ENCODE data around the gene DNAJC18. TPM values are rescaled to one million over a fixed set of nuclear protein-coding genes. Genes with fewer than 3 reads are reported as not detected.

DNAJC18 gene
- total and polyA plus RNA-seq, 12 donors: 3.4 to 21.1 (median 13.7) TPM

DNA sequence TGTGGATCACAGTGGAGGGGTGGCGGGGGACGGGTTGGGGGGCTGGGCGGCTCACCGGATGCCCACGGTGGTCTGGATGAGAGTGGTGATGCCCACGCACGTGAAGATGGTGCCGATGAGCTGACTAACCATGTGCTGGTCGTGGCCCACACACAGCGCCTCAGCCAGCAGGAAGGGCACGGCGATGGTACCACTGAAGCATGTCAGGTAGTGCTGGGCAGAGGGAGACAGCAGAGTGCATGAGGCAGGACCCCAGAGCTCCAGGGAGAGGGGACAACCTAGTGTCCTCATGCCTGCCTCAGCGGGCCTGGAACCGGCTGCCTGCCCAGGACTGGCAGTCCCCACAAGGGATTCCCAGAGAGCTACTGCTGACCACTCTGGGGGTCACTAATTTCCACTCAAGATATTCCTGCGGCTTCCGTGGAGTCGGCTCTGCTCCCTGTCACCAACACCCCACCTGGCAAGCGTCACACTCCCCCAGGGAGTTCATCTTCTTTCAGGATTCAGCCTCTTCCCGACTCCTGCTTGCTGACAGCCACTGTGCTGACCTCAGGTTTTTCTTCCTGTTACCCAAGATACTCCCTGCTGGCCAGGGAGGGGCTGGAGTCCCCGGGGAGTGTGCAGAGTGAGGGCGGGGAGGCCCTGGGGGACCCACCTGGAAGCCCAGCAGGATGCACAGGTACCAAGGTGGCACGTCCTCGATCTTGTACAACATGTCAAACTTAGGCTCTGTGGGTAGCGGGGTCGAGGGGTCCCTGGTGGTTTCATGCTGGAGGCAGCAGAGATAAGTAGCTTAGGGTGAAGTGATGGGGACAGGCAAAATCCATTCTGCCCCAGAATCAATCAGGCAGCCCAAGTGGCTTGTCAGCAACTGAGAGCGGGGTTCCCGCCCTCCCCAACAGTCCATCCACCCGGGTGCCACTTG lies 57.2 kb downstream of the DNAJC18 start:
- Histone ChIP-seq H3K27ac (no peak overlapping the region), H3K36me3 (peaks cover 0 to 10% (median 0%) of the 10 kb centered on the region in 9 donors), H3K9me3 (no peaks in the 10 kb centered on the region), H3K27me3 (no peaks in the 10 kb centered on the region), H3K4me3 (no peak overlapping the region), H3K4me1 (peaks cover 0 to 26% (median 11%) of the 10 kb centered on the region in 9 donors)
- TF ChIP-seq, protein P1, sequence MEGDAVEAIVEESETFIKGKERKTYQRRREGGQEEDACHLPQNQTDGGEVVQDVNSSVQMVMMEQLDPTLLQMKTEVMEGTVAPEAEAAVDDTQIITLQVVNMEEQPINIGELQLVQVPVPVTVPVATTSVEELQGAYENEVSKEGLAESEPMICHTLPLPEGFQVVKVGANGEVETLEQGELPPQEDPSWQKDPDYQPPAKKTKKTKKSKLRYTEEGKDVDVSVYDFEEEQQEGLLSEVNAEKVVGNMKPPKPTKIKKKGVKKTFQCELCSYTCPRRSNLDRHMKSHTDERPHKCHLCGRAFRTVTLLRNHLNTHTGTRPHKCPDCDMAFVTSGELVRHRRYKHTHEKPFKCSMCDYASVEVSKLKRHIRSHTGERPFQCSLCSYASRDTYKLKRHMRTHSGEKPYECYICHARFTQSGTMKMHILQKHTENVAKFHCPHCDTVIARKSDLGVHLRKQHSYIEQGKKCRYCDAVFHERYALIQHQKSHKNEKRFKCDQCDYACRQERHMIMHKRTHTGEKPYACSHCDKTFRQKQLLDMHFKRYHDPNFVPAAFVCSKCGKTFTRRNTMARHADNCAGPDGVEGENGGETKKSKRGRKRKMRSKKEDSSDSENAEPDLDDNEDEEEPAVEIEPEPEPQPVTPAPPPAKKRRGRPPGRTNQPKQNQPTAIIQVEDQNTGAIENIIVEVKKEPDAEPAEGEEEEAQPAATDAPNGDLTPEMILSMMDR (IDR thresholded peaks at IDR 0.05): no peak
- no peak for ATAC-seq
- intact Hi-C loops (cut with DNase I): no loop called here
- no peak for DNase-seq
- 79 to 80% methylated on average over 28 of the region's 28 CpGs for WGBS, 2 donors

DNA sequence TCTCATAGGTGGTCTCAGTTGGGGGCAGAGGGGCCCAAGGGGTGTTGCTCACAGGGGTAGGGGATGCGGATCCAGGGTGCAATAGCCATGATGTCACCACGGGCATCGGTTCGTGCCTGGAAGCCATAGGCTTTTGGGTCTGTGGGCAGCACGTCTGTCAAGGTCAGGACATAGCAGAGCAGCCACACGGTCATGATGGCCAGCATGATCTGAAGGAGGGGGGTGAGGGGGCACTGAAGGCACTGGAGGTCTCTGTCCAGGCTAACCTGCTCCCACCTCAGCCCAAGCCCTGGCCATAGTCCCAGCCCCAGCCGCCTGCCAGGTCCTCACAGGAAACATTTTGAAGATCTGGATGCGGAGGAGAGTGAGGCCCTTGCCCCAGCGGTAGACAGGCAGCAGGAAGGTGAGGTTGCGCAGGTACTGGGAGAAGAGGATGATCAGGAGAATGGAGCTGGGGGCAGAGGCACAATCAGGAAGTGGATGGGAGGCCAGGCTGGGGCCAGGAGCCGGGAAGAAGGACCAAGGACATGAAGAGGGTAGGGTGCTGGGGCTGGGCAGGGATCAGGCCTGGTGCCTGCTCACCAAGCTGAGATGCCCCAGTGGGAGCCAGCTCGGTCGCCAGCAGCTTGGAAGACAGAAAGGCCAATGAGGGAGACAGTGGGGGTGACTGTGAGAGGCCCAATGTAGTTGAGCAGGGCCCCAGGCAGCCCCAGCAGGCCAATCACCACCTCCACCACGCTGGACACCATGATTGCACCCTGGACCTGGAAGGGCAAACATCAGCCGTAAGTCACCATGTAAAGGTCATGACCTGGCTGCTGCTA lies 59.5 kb downstream of the DNAJC18 start:
- WGBS, 2 donors: 83 to 88% methylated on average over 15 of the region's 15 CpGs
- peaks cover 0 to 12% (median 8%) of the 10 kb centered on the region in 9 donors for H3K4me1 ChIP-seq
- intact Hi-C loops (cut with DNase I): no loop called here
- H3K4me3 ChIP-seq: no peak overlapping the region
- peaks cover 0 to 13% (median 0%) of the 10 kb centered on the region in 9 donors for H3K36me3 ChIP-seq
- H3K27ac ChIP-seq: no peak overlapping the region
- ATAC-seq: no peak
- TF ChIP-seq, protein P1 (IDR thresholded peaks at IDR 0.05): no peak
- no peaks in the 10 kb centered on the region for H3K27me3 ChIP-seq
- no peaks in the 10 kb centered on the region for H3K9me3 ChIP-seq
- DNase-seq: no peak

DNA sequence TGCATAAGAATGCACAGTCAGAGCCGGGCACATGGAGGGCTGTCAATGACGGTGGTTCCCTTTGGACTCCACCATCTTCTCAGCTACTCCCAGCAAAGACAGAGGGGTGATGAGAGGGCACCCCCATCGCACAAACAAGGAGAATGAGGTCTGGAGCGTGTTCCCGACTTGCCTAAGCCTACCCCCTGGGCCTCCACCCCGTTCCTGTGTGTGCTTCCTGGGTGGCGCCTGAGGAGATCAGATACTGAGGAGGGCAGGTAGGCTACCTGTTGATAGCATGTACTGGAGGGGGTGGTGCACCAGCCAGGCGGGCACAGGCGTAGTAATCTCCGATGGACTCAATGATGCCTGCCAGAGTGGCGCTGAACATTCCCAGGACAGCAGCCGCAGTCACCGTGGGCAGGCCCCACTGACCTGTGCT lies 60.4 kb downstream of the DNAJC18 start:
- peaks cover 0 to 9% (median under 1%) of the 10 kb centered on the region in 9 donors for H3K4me1 ChIP-seq
- peaks cover 0 to 22% (median 0%) of the 10 kb centered on the region in 9 donors for H3K36me3 ChIP-seq
- no peaks in the 10 kb centered on the region for H3K9me3 ChIP-seq
- TF ChIP-seq, protein P1 (IDR thresholded peaks at IDR 0.05): no peak
- 87 to 89% methylated on average over 13 of the region's 13 CpGs for whole genome bisulfite sequencing, 2 donors
- intact Hi-C loops (cut with DNase I): no loop called here
- DNase-seq (no peak), ATAC-seq (peak in 1 of 8 donors; percentile 10)
- H3K27me3 ChIP-seq: no peaks in the 10 kb centered on the region
- no peak overlapping the region for H3K4me3 ChIP-seq
- no peak overlapping the region for H3K27ac ChIP-seq

DNA sequence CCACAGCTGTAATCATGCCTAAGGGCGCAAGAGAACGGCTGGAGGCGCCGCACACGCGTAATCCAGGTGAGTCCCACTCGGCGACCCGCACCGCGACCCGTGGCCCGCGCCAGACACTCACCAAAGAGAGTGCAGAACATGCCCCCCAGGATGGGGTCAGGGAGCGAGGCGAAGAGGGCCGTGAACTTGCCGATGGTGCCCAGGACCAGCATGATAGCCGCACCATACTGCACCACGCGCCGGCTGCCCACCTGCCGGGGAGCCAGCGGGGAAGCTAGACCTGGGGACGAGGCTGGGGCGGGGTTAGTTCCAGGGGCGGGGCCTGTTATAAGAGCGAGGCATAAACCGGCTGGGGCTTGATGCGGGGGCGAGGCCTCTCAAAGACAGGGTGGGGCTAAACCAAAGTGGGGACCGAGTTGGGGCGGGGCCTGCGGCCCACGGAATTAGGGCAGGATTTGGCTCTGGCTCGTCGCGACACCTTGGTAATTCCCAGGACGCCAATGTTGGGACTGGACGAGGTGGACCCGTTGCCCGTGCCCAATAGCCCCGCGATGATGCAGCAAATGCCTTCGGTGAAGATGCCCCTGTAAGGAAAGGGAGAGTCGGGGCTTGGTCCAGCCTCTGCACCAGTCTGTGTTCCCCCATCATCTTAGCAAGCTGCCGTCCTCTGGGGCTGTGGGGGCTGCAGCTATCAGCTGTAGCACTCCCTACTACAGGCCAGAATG lies 61.1 kb downstream of the DNAJC18 start:
- no peaks in the 10 kb centered on the region for H3K9me3 ChIP-seq
- TF ChIP-seq, protein P1 (IDR thresholded peaks at IDR 0.05): no peak
- H3K27me3 ChIP-seq: no peaks in the 10 kb centered on the region
- DNase-seq (no peak), ATAC-seq (no peak)
- peaks cover 0 to 29% (median 0%) of the 10 kb centered on the region in 9 donors for H3K36me3 ChIP-seq
- 67 to 73% methylated on average over 47 of the region's 47 CpGs for WGBS, 2 donors
- intact Hi-C loops (cut with DNase I): no loop called here
- no peak overlapping the region for H3K4me3 ChIP-seq
- H3K4me1 ChIP-seq: peaks cover 0 to 12% (median 4%) of the 10 kb centered on the region in 9 donors
- no peak overlapping the region for H3K27ac ChIP-seq
